ENCODE results near the gene NSUN4. TPM values are rescaled to one million over a fixed set of nuclear protein-coding genes. Genes with fewer than 3 reads are reported as not detected.

NSUN4 gene
- 10 to 100 TPM; 23.4 to 40.0 (median 34.9) TPM for total RNA-seq

DNA sequence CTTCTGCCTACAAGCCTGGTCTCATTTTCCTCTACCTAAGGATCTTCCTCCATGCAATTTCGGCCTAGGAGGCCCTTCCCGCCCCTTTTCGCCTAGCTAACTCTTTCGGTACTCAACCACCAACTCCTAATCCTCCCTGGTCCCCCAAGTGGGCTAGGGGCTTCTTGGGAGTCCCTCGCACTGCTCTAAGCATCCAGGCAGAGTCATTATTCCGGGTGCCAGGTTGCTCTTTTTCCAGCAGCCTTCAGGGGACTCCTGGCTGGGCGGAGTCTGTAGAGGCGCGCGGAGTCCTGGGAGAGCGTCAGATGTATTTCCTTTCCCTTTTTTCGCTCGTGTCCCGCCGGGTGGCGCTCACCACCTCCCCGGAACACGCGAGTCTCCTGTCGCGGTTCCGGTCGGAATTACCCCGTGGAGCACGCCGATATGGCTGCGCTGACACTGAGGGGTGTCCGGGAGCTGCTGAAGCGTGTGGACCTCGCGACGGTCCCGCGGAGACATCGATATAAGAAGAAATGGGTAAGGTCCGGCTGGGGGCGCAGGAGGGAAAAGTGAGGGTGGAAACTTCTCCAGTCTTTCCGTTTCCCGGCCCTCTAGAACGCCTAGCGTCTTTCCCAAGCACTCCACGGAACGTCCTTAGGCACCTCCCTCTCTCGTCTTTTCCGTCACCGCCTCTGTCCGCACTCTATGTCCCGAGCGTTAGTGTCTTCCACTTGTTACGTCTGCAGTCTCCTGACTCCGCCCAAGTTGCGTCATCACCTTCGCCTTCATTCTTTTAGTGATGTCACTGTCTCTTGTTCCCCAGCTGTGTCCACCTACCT, at the start of gene NSUN4:
Gene NSUN4, plus strand, starts transcription at position 404 of the 818 bp plus-strand sequence. Its CDS starts 20 bp downstream, at position 424.
- 0% methylated on average over 37 to 53 of the region's 53 CpGs for WGBS, 2 donors
- peak; percentile 96 to 97 for DNase-seq
- intact Hi-C loops (cut with DNase I): loop anchor here (5.0 kb wide), 1 partner anchor 38 kb away; the partner anchor contains the start of genes LRRC41 and UQCRH

GRCh38 chr1:46295306-46295705, 45.3 kb upstream of the NSUN4 start:
- Histone ChIP-seq H3K27me3 (no peaks in the 10 kb centered on the region), H3K9me3 (no peaks in the 10 kb centered on the region), H3K4me1 (peaks cover 20 to 23% of the 10 kb centered on the region in 2 donors), H3K27ac (no peak overlapping the region), H3K36me3 (peaks cover 32 to 33% of the 10 kb centered on the region in 2 donors), H3K4me3 (replicated peaks in 1 of 3) (no peak overlapping the region)
- WGBS, 2 donors: 95 to 100% methylated on average over 2 of the region's 2 CpGs
- intact Hi-C loops (cut with DNase I): no loop called here
- TF ChIP-seq, protein P1, sequence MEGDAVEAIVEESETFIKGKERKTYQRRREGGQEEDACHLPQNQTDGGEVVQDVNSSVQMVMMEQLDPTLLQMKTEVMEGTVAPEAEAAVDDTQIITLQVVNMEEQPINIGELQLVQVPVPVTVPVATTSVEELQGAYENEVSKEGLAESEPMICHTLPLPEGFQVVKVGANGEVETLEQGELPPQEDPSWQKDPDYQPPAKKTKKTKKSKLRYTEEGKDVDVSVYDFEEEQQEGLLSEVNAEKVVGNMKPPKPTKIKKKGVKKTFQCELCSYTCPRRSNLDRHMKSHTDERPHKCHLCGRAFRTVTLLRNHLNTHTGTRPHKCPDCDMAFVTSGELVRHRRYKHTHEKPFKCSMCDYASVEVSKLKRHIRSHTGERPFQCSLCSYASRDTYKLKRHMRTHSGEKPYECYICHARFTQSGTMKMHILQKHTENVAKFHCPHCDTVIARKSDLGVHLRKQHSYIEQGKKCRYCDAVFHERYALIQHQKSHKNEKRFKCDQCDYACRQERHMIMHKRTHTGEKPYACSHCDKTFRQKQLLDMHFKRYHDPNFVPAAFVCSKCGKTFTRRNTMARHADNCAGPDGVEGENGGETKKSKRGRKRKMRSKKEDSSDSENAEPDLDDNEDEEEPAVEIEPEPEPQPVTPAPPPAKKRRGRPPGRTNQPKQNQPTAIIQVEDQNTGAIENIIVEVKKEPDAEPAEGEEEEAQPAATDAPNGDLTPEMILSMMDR (IDR thresholded peaks at IDR 0.05): no peak
- no peak for TF ChIP-seq POLR2A (IDR thresholded peaks at IDR 0.05)
- DNase-seq: no peak

More for the DNA sequence above, at the start of gene NSUN4:
- TF ChIP-seq, protein P1 (IDR thresholded peaks at IDR 0.05): peak in 4 of 6 experiments; percentile 63 to 80 (median 70)
- peak in 1 of 2 donors; percentile 79 for TF ChIP-seq POLR2A (IDR thresholded peaks at IDR 0.05)
- Histone ChIP-seq H3K27me3 (no peaks in the 10 kb centered on the region), H3K27ac (peak within 1 kb of the TSS; percentile 93 to 98 (median 98)), H3K4me3 (replicated peaks in 1 of 3) (peak within 1 kb of the TSS; percentile 36 to 50 (median 45)), H3K4me1 (peaks cover 0 to 6% of the 10 kb centered on the region in 2 donors), H3K36me3 (peaks cover 11 to 15% of the 10 kb centered on the region in 2 donors), H3K9me3 (no peaks in the 10 kb centered on the region)

GRCh38 chr1:46298387-46298786, 42.2 kb upstream of the NSUN4 start:
- Histone ChIP-seq H3K9me3 (no peaks in the 10 kb centered on the region), H3K36me3 (peaks cover 32 to 33% of the 10 kb centered on the region in 2 donors), H3K27ac (peak overlapping the region in 2 of 3 donors; percentile 56 to 70), H3K4me1 (peaks cover 35 to 36% of the 10 kb centered on the region in 2 donors), H3K4me3 (replicated peaks in 1 of 3) (no peak overlapping the region), H3K27me3 (no peaks in the 10 kb centered on the region)
- intact Hi-C loops (cut with DNase I): no loop called here
- no peak for TF ChIP-seq POLR2A (IDR thresholded peaks at IDR 0.05)
- TF ChIP-seq, protein P1 (IDR thresholded peaks at IDR 0.05): no peak
- DNase-seq: peak in 1 of 2 donors; percentile 27

GRCh38 chr1:46300673-46301405, 39.8 kb upstream of the NSUN4 start:
- TF ChIP-seq POLR2A (IDR thresholded peaks at IDR 0.05): no peak
- TF ChIP-seq, protein P1 (IDR thresholded peaks at IDR 0.05): no peak
- Histone ChIP-seq H3K9me3 (no peaks in the 10 kb centered on the region), H3K4me3 (replicated peaks in 1 of 3) (peak overlapping the region in 1 of 3 donors; percentile 86), H3K36me3 (peaks cover 11 to 18% of the 10 kb centered on the region in 2 donors), H3K4me1 (peaks cover 46 to 48% of the 10 kb centered on the region in 2 donors), H3K27ac (peak overlapping the region; percentile 98 to 100 (median 99)), H3K27me3 (no peaks in the 10 kb centered on the region)
- WGBS, 2 donors: 50 to 57% methylated on average over 6 of the region's 6 CpGs
- intact Hi-C loops (cut with DNase I): loop anchor here (5.0 to 10.0 kb wide), 2 partner anchors 41 to 56 kb away; partner anchors contain the start of genes NSUN4 and RAD54L
- DNase-seq: peak; percentile 54 to 58

Data from thyroid gland (tissue), 4 donors.